Transverse colon (tissue), 4 donors: ENCODE data around the gene KAT2B. TPM values are rescaled to one million over a fixed set of nuclear protein-coding genes. Genes with fewer than 3 reads are reported as not detected.

Source experiments
- DNase-seq: peaks from one replicate; pipeline ENCODE4 v3.0.0-alpha.2; 2019
- H3K27ac ChIP-seq, 4 donors: fragments of 200-600 bp; sonication (generic); 2 replicates each; pipeline ENCODE4 v1.5.1; 2016 to 2018; ENCODE audit warnings: inconsistent platforms in 4 of 4
- H3K27me3 ChIP-seq: fragments of 200-600 bp; sonication (generic); 2 replicates; pipeline ENCODE4 v1.5.1; 2017; ENCODE audit warnings: inconsistent platforms
- H3K36me3 ChIP-seq, 4 donors: fragments of 200-600 bp; sonication (generic); 2 replicates each; pipeline ENCODE4 v1.5.1; 2017 to 2019; ENCODE audit warnings: inconsistent platforms in 4 of 4
- H3K4me1 ChIP-seq, 4 donors: fragments of 200-600 bp; sonication (generic); 2 replicates each; pipeline ENCODE4 v1.5.1; 2017 to 2020; ENCODE audit warnings: inconsistent platforms in 4 of 4
- H3K4me3 ChIP-seq, 4 donors: fragments of 200-600 bp; sonication (generic); 1 replicate in 1 of 4; 2 replicates in 3 of 4; pipeline versions ENCODE4 v1.5.1 to v1.6.1; 2017 to 2019; ENCODE audit warnings: inconsistent platforms in 4 of 4
- H3K9me3 ChIP-seq, 2 donors: fragments of 200-600 bp; sonication (generic); 2 replicates each; pipeline ENCODE4 v1.5.1; 2017 to 2019; ENCODE audit warnings: inconsistent platforms in 2 of 2
- CTCF ChIP-seq, 5 experiments: fragments of 200-600 bp in 3 of 5; fragments of 450-650 bp in 2 of 5; sonication (generic) in 3 of 5; IDR thresholded peaks; 1 replicate in 2 of 5; 2 replicates in 3 of 5; pipeline ENCODE4 v1.5.1; 2016 to 2017; ENCODE audit warnings: antibody characterized with exemption in 5 of 5, inconsistent platforms in 3 of 5, mild to moderate bottlenecking in 2 of 5, moderate library complexity in 1 of 5
- EP300 ChIP-seq: sonication (generic); formaldehyde crosslinking; IDR thresholded peaks from one replicate; pipeline ENCODE4 v1.6.1; 2017; ENCODE audit warnings: antibody characterized with exemption, low read depth
- POLR2A ChIP-seq: fragments of 450-650 bp; IDR thresholded peaks from one replicate; pipeline ENCODE4 v1.6.1; 2016; ENCODE audit warnings: antibody characterized with exemption, mild to moderate bottlenecking, moderate library complexity
- POLR2AphosphoS5 ChIP-seq, 3 donors: sonication (generic); formaldehyde crosslinking; IDR thresholded peaks; one replicate each; pipeline ENCODE4 v1.6.1; 2016; ENCODE audit warnings: antibody characterized with exemption in 3 of 3
- WGBS, 2 donors: methylation state at CpG; one replicate each; pipeline ENCODE4 v1.1.5; 2018; ENCODE audit warnings: low coverage in 1 of 2; 5-methylcytosine and 5-hydroxymethylcytosine counted together
- in situ Hi-C, 4 donors: fragments of 200-750 bp; cut with MboI; loops; one replicate each; pipeline versions ENCODE4 v1.15.0 to v1.15.1; 2017; ENCODE audit warnings: low sequenced_read_pairs in 3 of 4, low pct_ligation_motif_present in 1 of 4, low pct_unique_long_range_greater_than_20kb in 1 of 4
- intact Hi-C: fragments of 100-400 bp; cut with DNase I; formaldehyde crosslinking; loops from one replicate; pipeline ENCODE4 v1.15.1; 2023; ENCODE audit warnings: low total_unique reads
- total RNA-seq, 4 donors: library from RNA; depleted of rRNA; stranded (reverse); fragments of >200 nt; gene quantifications; one replicate each; pipeline ENCODE4 v1.1.0, GENCODE V29; 2016

KAT2B gene
- total RNA-seq, 4 donors from 2014 or later: 21.3 to 35.5 (median 30.2) TPM

- Histone ChIP-seq H3K4me1 (peaks cover 0 to 13% (median 5%) of the 10 kb centered on the region in 4 donors), H3K27me3 (no peaks in the 10 kb centered on the region), H3K9me3 (no peaks in the 10 kb centered on the region), H3K27ac (no peak overlapping the region), H3K36me3 (no peaks in the 10 kb centered on the region), H3K4me3 (no peak overlapping the region)
- in situ Hi-C loops: no loop called here
- no peak for DNase-seq
- TF ChIP-seq POLR2AphosphoS5 (IDR thresholded peaks at IDR 0.05) (no peak), EP300 (no peak), CTCF (IDR thresholded peaks at IDR 0.05) (no peak), POLR2A (no peak)
- WGBS, 2 donors: 74 to 88% methylated on average over 3 to 5 of the region's 5 CpGs
- intact Hi-C loops: no loop called here
Measured at GRCh38 chr3:20079621-20080020, 39.4 kb downstream of the KAT2B start.

GRCh38 chr3:20080956-20081554 is 40.8 kb downstream of the KAT2B start:
- no peaks in the 10 kb centered on the region for H3K27me3 ChIP-seq
- H3K4me3 ChIP-seq: no peak overlapping the region
- peaks cover 0 to 13% (median 5%) of the 10 kb centered on the region in 4 donors for H3K4me1 ChIP-seq
- intact Hi-C loops (no loop called here), in situ Hi-C loops (no loop called here)
- H3K36me3 ChIP-seq: no peaks in the 10 kb centered on the region
- no peak for TF ChIP-seq CTCF (IDR thresholded peaks at IDR 0.05)
- TF ChIP-seq POLR2AphosphoS5 (IDR thresholded peaks at IDR 0.05): no peak
- no peak for TF ChIP-seq POLR2A
- no peak overlapping the region for H3K27ac ChIP-seq
- H3K9me3 ChIP-seq: no peaks in the 10 kb centered on the region
- 10 to 30% methylated on average over 1 to 8 of the region's 8 CpGs for WGBS, 2 donors
- peak; percentile 19 for DNase-seq

DNA sequence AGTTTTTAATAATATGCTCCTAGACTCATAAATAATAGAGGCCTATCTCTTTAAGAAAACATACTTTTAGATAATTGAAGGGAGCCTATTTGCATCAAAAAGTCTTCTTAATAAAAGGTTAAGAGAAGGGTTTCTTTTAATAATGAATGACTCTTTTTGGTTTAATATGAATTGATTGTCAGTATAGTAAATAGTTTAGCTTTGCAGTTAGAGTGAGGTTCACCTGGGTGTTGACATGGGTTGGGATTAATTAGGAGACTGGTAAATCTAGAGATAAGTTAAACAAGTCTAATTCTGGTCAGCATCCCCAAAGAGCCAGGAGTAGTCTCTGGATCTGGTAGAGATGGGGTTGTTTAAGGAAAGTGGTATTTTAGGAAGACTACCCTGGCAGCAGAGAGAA is 43.0 kb downstream of the KAT2B start:
- TF ChIP-seq CTCF (IDR thresholded peaks at IDR 0.05) (no peak), POLR2AphosphoS5 (IDR thresholded peaks at IDR 0.05) (no peak), EP300 (no peak), POLR2A (no peak)
- H3K9me3 ChIP-seq: no peaks in the 10 kb centered on the region
- intact Hi-C loops: no loop called here
- no peak overlapping the region for H3K4me3 ChIP-seq
- no peak for DNase-seq
- H3K4me1 ChIP-seq: peaks cover 0 to 8% (median 5%) of the 10 kb centered on the region in 4 donors
- in situ Hi-C loops: no loop called here
- no peaks in the 10 kb centered on the region for H3K36me3 ChIP-seq
- H3K27ac ChIP-seq: no peak overlapping the region
- H3K27me3 ChIP-seq: no peaks in the 10 kb centered on the region

- H3K4me1 ChIP-seq: peaks cover 0 to 8% (median 5%) of the 10 kb centered on the region in 4 donors
- TF ChIP-seq POLR2A (no peak), EP300 (no peak), POLR2AphosphoS5 (IDR thresholded peaks at IDR 0.05) (no peak), CTCF (IDR thresholded peaks at IDR 0.05) (no peak)
- in situ Hi-C loops: no loop called here
- no peaks in the 10 kb centered on the region for H3K27me3 ChIP-seq
- H3K4me3 ChIP-seq: no peak overlapping the region
- H3K36me3 ChIP-seq: no peaks in the 10 kb centered on the region
- DNase-seq: no peak
- no peaks in the 10 kb centered on the region for H3K9me3 ChIP-seq
- intact Hi-C loops: no loop called here
- 91 to 100% methylated on average over 1 to 2 of the region's 2 CpGs for WGBS, 2 donors
- no peak overlapping the region for H3K27ac ChIP-seq
Measured at GRCh38 chr3:20083953-20084352, 43.7 kb downstream of the KAT2B start.
